HS-5 (cell line): Measurements from ENCODE around the gene TMOD4.
"Not testable (repeated sequence)": the region's sequence is repeated elsewhere in the genome, so short reads cannot be mapped to it uniquely, and the experiment has no call there.

ENCODE experiments used
- DNase-seq: peaks from one replicate; pipeline ENCODE4 v3.0.0-alpha.2; 2012; ENCODE audit warnings: low read depth

Gene TMOD4

GRCh38 chr1:151175863-151176262, at the start of gene TMOD4:
Gene TMOD4 (minus strand): TSS chr1:151175981. CDS start chr1:151174875, 1,106 bp downstream.
- no peak for DNase-seq

- DNase-seq = no peak
Observed at GRCh38 chr1:151222130-151222529, 46.3 kb upstream of the TMOD4 start.

- DNase-seq = no peak
Observed at GRCh38 chr1:151221616-151222015, 45.8 kb upstream of the TMOD4 start.

GRCh38 chr1:151213560-151213959, 37.8 kb upstream of the TMOD4 start:
- no peak for DNase-seq

GRCh38 chr1:151211972-151212705, 36.4 kb upstream of the TMOD4 start:
- no peak for DNase-seq

- DNase-seq = no peak
Observed at GRCh38 chr1:151210830-151211229, 35.0 kb upstream of the TMOD4 start.

GRCh38 chr1:151205381-151205965, 29.7 kb upstream of the TMOD4 start:
- DNase-seq = not testable (repeated sequence)

GRCh38 chr1:151199873-151200581, 24.2 kb upstream of the TMOD4 start:
- DNase-seq = peak; percentile 94

- DNase-seq = peak; percentile 90
Observed at GRCh38 chr1:151198254-151199127, 22.7 kb upstream of the TMOD4 start, which contains the start of gene PIP5K1A. Gene PIP5K1A (plus strand): TSS chr1:151198552. CDS start chr1:151198997, 445 bp downstream.

GRCh38 chr1:151197863-151198253, 22.1 kb upstream of the TMOD4 start:
- no peak for DNase-seq

GRCh38 chr1:151196292-151196800, 20.6 kb upstream of the TMOD4 start:
- peak; percentile 82 for DNase-seq

GRCh38 chr1:151194894-151195594, 19.3 kb upstream of the TMOD4 start:
- DNase-seq = peak; percentile 91

GRCh38 chr1:151193856-151194255, 18.1 kb upstream of the TMOD4 start:
- DNase-seq = no peak

GRCh38 chr1:151193304-151193703, 17.5 kb upstream of the TMOD4 start:
- no peak for DNase-seq

GRCh38 chr1:151192047-151192446, 16.3 kb upstream of the TMOD4 start:
- DNase-seq = no peak

GRCh38 chr1:151189637-151190445, 14.1 kb upstream of the TMOD4 start, which contains the start of gene VPS72:
Gene VPS72 (minus strand): TSS chr1:151190197. CDS start chr1:151190121, 76 bp downstream.
- no peak for DNase-seq

- not testable (repeated sequence) for DNase-seq
Observed at GRCh38 chr1:151188667-151189066, 12.9 kb upstream of the TMOD4 start.

GRCh38 chr1:151187205-151187604, 11.4 kb upstream of the TMOD4 start:
- DNase-seq = no peak

GRCh38 chr1:151184211-151184610, 8.4 kb upstream of the TMOD4 start:
- no peak for DNase-seq

GRCh38 chr1:151176514-151177045, 799 bp upstream of the TMOD4 start:
- no peak for DNase-seq
